WTC11 (cell line): ENCODE data around the gene CTNNA3. TPM values are rescaled to one million over a fixed set of nuclear protein-coding genes. Genes with fewer than 3 reads are reported as not detected.

Source experiments
- ATAC-seq: fragments of 200-7000 bp; cut with Tn5 transposase; 2 replicates; pipeline ENCODE4 v1.10.0; 2021; ENCODE audit warnings: mild to moderate bottlenecking, moderate library complexity
- CTCF ChIA-PET: fragments of 300-600 bp; sonication (Branson Sonifier 250); formaldehyde crosslinking; loops from one replicate; lab custom pipeline; 2021; ENCODE audit warnings: antibody characterized with exemption; lab: Charles Lee
- POLR2A ChIA-PET: fragments of 350-600 bp; sonication (Branson Sonifier 250); formaldehyde crosslinking; loops from one replicate; lab custom pipeline; 2021; ENCODE audit warnings: antibody characterized with exemption; lab: Charles Lee
- DNase-seq: peaks from one replicate; pipeline ENCODE4 v3.0.0; 2021; ENCODE audit warnings: low spot score
- H3K27ac Mint-ChIP-seq: 2 replicates; pipeline ENCODE4 v1.8.0; 2021; ENCODE audit warnings: mixed read lengths
- H3K27me3 Mint-ChIP-seq: 2 replicates; pipeline ENCODE4 v1.8.0; 2021; ENCODE audit warnings: low read depth, mild to moderate bottlenecking, moderate library complexity, mixed read lengths
- H3K36me3 Mint-ChIP-seq: 2 replicates; pipeline ENCODE4 v1.8.0; 2021; ENCODE audit warnings: mixed read lengths
- H3K4me1 Mint-ChIP-seq: 2 replicates; pipeline ENCODE4 v1.8.0; 2022; ENCODE audit warnings: mixed read lengths
- H3K4me3 Mint-ChIP-seq: 2 replicates; pipeline ENCODE4 v1.8.0; 2021; ENCODE audit warnings: mild to moderate bottlenecking, moderate library complexity, mixed read lengths
- H3K9me3 Mint-ChIP-seq: 2 replicates; pipeline ENCODE4 v1.8.0; 2021; ENCODE audit warnings: mixed read lengths
- EMX1 ChIP-seq: fragments of 250-450 bp; sonication (Bioruptor Pico); IDR thresholded peaks from 2 replicates; pipeline ENCODE4 v1.8.0; 2021; ENCODE audit warnings: mild to moderate bottlenecking
- GABPB1 ChIP-seq: sonication (generic); formaldehyde crosslinking; IDR thresholded peaks from 2 replicates; pipeline ENCODE4 v1.8.1; 2023; ENCODE audit warnings: mild to moderate bottlenecking, missing genetic modification reagents
- GTF2I ChIP-seq: fragments of 250-450 bp; sonication (Bioruptor Pico); conservative IDR thresholded peaks from 2 replicates; pipeline ENCODE4 v1.4.0; 2021; ENCODE audit warnings: mild to moderate bottlenecking
- HMGA2 ChIP-seq: fragments of 250-450 bp; sonication (Bioruptor Pico); IDR thresholded peaks from 2 replicates; pipeline ENCODE4 v1.4.0; 2021; ENCODE audit warnings: mild to moderate bottlenecking, moderate library complexity
- JUN ChIP-seq: sonication (generic); formaldehyde crosslinking; IDR thresholded peaks from 2 replicates; pipeline ENCODE4 v1.8.0; 2023; ENCODE audit warnings: mild to moderate bottlenecking, missing genetic modification reagents
- NFATC4 ChIP-seq: fragments of 250-450 bp; sonication (Bioruptor Pico); IDR thresholded peaks from 2 replicates; pipeline ENCODE4 v1.9.0; 2021; ENCODE audit warnings: mild to moderate bottlenecking
- NFE2L1 ChIP-seq: sonication (generic); formaldehyde crosslinking; IDR thresholded peaks from 2 replicates; pipeline ENCODE4 v1.8.1; 2023; ENCODE audit warnings: missing genetic modification reagents
- NFYB ChIP-seq: sonication (generic); formaldehyde crosslinking; conservative IDR thresholded peaks from 2 replicates; pipeline ENCODE4 v1.8.0; 2022; ENCODE audit warnings: low read depth, missing genetic modification reagents
- TCF7 ChIP-seq: sonication (generic); formaldehyde crosslinking; IDR thresholded peaks from 2 replicates; pipeline ENCODE4 v1.8.0; 2022; ENCODE audit warnings: mild to moderate bottlenecking, low read depth, missing genetic modification reagents, moderate library complexity
- ZNF121 ChIP-seq: sonication (generic); formaldehyde crosslinking; IDR thresholded peaks from 2 replicates; pipeline ENCODE4 v1.8.0; 2023; ENCODE audit warnings: missing genetic modification reagents
- ZNF219 ChIP-seq: sonication (generic); formaldehyde crosslinking; IDR thresholded peaks from 2 replicates; pipeline ENCODE4 v1.8.0; 2023; ENCODE audit warnings: missing genetic modification reagents, mild to moderate bottlenecking, borderline replicate concordance
- ZNF232 ChIP-seq: sonication (generic); formaldehyde crosslinking; IDR thresholded peaks from 2 replicates; pipeline ENCODE4 v1.8.0; 2022; ENCODE audit warnings: mild to moderate bottlenecking, missing genetic modification reagents
- ZNF416 ChIP-seq: fragments of 250-450 bp; sonication (Bioruptor Pico); IDR thresholded peaks from 2 replicates; pipeline ENCODE4 v1.9.0; 2021; ENCODE audit warnings: mild to moderate bottlenecking, inconsistent platforms
- total RNA-seq: library from RNA; stranded (reverse); gene quantifications from 3 replicates; pipeline ENCODE4 v1.2.3, GENCODE V29; 2021
- TF ChIP-seq, protein P1 (sequence below): sonication (generic); formaldehyde crosslinking; IDR thresholded peaks from 2 replicates; pipeline ENCODE4 v1.8.0; 2022; ENCODE audit warnings: mild to moderate bottlenecking, missing genetic modification reagents
- TF ChIP-seq, protein P2 (sequence below): sonication (generic); formaldehyde crosslinking; IDR thresholded peaks from 2 replicates; pipeline ENCODE4 v1.8.0; 2023; ENCODE audit warnings: mild to moderate bottlenecking, missing genetic modification reagents
- TF ChIP-seq, protein P3 (sequence below): sonication (generic); formaldehyde crosslinking; IDR thresholded peaks from 2 replicates; pipeline ENCODE4 v1.8.0; 2023; ENCODE audit warnings: missing genetic modification reagents
- TF ChIP-seq, protein P4 (sequence below): sonication (generic); formaldehyde crosslinking; IDR thresholded peaks from 2 replicates; pipeline ENCODE4 v1.8.1; 2023; ENCODE audit warnings: mild to moderate bottlenecking, missing genetic modification reagents
- TF ChIP-seq, protein P5 (sequence below): sonication (generic); formaldehyde crosslinking; IDR thresholded peaks from 2 replicates; pipeline ENCODE4 v1.8.1; 2023; ENCODE audit warnings: mild to moderate bottlenecking, missing genetic modification reagents, moderate library complexity
- TF ChIP-seq, protein P6 (sequence below): fragments of 250-450 bp; sonication (Bioruptor Pico); IDR thresholded peaks from 2 replicates; pipeline ENCODE4 v1.9.0; 2021; ENCODE audit warnings: mild to moderate bottlenecking, borderline replicate concordance

The CTNNA3 gene
- total RNA-seq, 1 experiment from 2014 or later = 6.1 TPM

DNA sequence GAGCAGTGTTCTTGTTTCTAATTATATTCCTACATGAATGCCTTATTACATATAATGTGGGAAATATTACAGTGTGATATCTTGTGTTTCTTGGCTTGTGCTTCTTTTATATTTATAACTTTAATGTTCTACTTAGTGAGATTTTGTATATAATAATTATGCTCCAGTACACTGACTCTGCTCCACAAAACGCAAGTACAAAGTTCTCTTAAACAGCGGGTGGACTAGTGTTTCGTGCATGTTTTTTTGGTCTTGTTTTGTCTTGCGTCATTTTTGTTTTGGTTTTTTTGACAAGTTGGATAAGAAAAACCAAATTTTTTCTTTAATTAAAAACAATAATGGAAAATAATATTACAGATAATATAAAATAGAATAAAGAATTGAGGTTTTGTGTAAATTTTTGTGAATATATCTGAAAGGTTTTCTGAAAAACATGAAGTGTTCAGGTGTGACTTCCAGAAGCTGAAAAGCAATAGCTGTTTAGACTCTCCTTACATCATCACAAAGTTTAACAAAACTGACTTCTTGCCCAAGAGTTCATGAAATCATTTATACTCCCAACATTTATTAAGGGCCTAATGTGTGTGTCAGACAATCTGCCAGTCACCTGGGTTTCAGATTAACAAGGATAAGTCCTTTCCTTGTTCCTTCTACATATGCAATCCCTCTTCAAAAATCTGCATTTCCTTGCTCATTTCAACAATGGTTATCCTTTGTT is 438.4 kb downstream of the CTNNA3 start:
- TF ChIP-seq, protein P1, sequence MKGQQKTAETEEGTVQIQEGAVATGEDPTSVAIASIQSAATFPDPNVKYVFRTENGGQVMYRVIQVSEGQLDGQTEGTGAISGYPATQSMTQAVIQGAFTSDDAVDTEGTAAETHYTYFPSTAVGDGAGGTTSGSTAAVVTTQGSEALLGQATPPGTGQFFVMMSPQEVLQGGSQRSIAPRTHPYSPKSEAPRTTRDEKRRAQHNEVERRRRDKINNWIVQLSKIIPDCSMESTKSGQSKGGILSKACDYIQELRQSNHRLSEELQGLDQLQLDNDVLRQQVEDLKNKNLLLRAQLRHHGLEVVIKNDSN (CRISPR knock-in tag) = no peak
- TF ChIP-seq HMGA2 (CRISPR knock-in tag) = peak; percentile 31; the same call in 1 of the 2 replicates
- ChIA-PET CTCF (no interaction called here), POLR2A (no interaction called here)
- no peak overlapping the region for H3K4me3 Mint-ChIP-seq
- H3K9me3 Mint-ChIP-seq = no peaks in the 10 kb centered on the region
- DNase-seq = no peak
- no peak overlapping the region for H3K27ac Mint-ChIP-seq
- H3K27me3 Mint-ChIP-seq = no peaks in the 10 kb centered on the region
- H3K36me3 Mint-ChIP-seq = no peaks in the 10 kb centered on the region
- peaks cover 18% of the 10 kb centered on the region for H3K4me1 Mint-ChIP-seq
- ATAC-seq = no peak

DNA sequence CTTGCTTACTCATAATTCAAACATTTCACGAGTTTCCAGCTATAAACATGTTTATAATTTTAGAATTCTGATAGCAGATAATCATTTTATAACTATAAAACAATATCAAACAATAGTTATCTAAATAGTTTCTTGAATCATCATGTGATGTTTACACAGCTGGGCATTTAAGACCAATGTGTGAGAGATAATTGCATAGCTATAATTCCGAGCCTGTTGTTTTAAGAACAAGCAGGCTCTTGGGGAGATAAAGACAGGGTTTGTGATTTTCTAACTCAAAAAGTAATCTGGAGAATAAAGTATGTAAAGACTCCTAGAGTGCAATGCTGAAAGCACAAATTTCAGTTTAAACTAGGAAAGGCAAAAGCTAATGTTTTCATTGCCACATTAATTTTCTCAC is 439.0 kb downstream of the CTNNA3 start:
- CTCF ChIA-PET = no interaction called here

DNA sequence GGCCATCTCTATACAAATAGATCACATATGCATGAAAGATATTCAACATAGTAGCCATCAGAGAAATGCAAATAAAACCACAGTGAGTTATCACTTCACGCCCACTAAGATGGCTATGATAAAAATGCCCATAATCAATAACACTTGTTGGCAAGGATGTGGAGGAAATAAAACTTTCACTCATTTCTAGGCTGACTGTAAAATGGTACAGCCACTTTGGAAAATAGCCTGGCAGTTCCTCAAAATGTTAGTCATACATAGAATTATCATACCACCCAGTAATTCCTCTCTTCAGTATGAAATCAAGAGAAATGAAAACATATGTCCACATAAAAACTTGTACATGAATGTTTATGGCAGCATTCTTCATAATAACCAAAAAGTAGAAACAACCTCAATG is 445.3 kb downstream of the CTNNA3 start:
- TF ChIP-seq NFE2L1 (CRISPR knock-in tag) (no peak), ZNF416 (CRISPR knock-in tag) (no peak), ZNF232 (CRISPR knock-in tag) (no peak), GABPB1 (no peak), ZNF219 (CRISPR knock-in tag) (no peak), EMX1 (CRISPR knock-in tag) (no peak), TCF7 (no peak)
- TF ChIP-seq, protein P2, sequence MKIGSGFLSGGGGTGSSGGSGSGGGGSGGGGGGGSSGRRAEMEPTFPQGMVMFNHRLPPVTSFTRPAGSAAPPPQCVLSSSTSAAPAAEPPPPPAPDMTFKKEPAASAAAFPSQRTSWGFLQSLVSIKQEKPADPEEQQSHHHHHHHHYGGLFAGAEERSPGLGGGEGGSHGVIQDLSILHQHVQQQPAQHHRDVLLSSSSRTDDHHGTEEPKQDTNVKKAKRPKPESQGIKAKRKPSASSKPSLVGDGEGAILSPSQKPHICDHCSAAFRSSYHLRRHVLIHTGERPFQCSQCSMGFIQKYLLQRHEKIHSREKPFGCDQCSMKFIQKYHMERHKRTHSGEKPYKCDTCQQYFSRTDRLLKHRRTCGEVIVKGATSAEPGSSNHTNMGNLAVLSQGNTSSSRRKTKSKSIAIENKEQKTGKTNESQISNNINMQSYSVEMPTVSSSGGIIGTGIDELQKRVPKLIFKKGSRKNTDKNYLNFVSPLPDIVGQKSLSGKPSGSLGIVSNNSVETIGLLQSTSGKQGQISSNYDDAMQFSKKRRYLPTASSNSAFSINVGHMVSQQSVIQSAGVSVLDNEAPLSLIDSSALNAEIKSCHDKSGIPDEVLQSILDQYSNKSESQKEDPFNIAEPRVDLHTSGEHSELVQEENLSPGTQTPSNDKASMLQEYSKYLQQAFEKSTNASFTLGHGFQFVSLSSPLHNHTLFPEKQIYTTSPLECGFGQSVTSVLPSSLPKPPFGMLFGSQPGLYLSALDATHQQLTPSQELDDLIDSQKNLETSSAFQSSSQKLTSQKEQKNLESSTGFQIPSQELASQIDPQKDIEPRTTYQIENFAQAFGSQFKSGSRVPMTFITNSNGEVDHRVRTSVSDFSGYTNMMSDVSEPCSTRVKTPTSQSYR (CRISPR knock-in tag) = no peak
- TF ChIP-seq, protein P3, sequence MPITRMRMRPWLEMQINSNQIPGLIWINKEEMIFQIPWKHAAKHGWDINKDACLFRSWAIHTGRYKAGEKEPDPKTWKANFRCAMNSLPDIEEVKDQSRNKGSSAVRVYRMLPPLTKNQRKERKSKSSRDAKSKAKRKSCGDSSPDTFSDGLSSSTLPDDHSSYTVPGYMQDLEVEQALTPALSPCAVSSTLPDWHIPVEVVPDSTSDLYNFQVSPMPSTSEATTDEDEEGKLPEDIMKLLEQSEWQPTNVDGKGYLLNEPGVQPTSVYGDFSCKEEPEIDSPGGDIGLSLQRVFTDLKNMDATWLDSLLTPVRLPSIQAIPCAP (CRISPR knock-in tag) = no peak
- TF ChIP-seq, protein P4, sequence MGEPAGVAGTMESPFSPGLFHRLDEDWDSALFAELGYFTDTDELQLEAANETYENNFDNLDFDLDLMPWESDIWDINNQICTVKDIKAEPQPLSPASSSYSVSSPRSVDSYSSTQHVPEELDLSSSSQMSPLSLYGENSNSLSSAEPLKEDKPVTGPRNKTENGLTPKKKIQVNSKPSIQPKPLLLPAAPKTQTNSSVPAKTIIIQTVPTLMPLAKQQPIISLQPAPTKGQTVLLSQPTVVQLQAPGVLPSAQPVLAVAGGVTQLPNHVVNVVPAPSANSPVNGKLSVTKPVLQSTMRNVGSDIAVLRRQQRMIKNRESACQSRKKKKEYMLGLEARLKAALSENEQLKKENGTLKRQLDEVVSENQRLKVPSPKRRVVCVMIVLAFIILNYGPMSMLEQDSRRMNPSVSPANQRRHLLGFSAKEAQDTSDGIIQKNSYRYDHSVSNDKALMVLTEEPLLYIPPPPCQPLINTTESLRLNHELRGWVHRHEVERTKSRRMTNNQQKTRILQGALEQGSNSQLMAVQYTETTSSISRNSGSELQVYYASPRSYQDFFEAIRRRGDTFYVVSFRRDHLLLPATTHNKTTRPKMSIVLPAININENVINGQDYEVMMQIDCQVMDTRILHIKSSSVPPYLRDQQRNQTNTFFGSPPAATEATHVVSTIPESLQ (CRISPR knock-in tag) = no peak
- DNase-seq (no peak), ATAC-seq (no peak)
- peaks cover 11% of the 10 kb centered on the region; the same call in 1 of the 2 replicates for H3K4me1 Mint-ChIP-seq
- H3K27me3 Mint-ChIP-seq = no peaks in the 10 kb centered on the region
- no peak overlapping the region for H3K4me3 Mint-ChIP-seq
- no peak overlapping the region for H3K27ac Mint-ChIP-seq
- H3K36me3 Mint-ChIP-seq = no peaks in the 10 kb centered on the region
- POLR2A ChIA-PET = no interaction called here
- peaks cover 5% of the 10 kb centered on the region for H3K9me3 Mint-ChIP-seq
- CTCF ChIA-PET = no interaction called here

More for the DNA sequence above, 439.0 kb downstream of the CTNNA3 start:
- no peak overlapping the region for H3K4me3 Mint-ChIP-seq
- no peaks in the 10 kb centered on the region for H3K27me3 Mint-ChIP-seq
- H3K9me3 Mint-ChIP-seq = no peaks in the 10 kb centered on the region
- no peak overlapping the region for H3K27ac Mint-ChIP-seq
- no peak for ATAC-seq
- POLR2A ChIA-PET = no interaction called here
- H3K4me1 Mint-ChIP-seq = peaks cover 15% of the 10 kb centered on the region; the same call in 1 of the 2 replicates
- no peak for DNase-seq
- TF ChIP-seq EMX1 (CRISPR knock-in tag) (no peak), ZNF121 (CRISPR knock-in tag) (no peak), JUN (CRISPR knock-in tag) (no peak), NFYB (no peak), NFATC4 (CRISPR knock-in tag) (no peak), GTF2I (no peak)
- TF ChIP-seq, protein P5, sequence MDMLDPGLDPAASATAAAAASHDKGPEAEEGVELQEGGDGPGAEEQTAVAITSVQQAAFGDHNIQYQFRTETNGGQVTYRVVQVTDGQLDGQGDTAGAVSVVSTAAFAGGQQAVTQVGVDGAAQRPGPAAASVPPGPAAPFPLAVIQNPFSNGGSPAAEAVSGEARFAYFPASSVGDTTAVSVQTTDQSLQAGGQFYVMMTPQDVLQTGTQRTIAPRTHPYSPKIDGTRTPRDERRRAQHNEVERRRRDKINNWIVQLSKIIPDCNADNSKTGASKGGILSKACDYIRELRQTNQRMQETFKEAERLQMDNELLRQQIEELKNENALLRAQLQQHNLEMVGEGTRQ (CRISPR knock-in tag) = no peak
- TF ChIP-seq, protein P6, sequence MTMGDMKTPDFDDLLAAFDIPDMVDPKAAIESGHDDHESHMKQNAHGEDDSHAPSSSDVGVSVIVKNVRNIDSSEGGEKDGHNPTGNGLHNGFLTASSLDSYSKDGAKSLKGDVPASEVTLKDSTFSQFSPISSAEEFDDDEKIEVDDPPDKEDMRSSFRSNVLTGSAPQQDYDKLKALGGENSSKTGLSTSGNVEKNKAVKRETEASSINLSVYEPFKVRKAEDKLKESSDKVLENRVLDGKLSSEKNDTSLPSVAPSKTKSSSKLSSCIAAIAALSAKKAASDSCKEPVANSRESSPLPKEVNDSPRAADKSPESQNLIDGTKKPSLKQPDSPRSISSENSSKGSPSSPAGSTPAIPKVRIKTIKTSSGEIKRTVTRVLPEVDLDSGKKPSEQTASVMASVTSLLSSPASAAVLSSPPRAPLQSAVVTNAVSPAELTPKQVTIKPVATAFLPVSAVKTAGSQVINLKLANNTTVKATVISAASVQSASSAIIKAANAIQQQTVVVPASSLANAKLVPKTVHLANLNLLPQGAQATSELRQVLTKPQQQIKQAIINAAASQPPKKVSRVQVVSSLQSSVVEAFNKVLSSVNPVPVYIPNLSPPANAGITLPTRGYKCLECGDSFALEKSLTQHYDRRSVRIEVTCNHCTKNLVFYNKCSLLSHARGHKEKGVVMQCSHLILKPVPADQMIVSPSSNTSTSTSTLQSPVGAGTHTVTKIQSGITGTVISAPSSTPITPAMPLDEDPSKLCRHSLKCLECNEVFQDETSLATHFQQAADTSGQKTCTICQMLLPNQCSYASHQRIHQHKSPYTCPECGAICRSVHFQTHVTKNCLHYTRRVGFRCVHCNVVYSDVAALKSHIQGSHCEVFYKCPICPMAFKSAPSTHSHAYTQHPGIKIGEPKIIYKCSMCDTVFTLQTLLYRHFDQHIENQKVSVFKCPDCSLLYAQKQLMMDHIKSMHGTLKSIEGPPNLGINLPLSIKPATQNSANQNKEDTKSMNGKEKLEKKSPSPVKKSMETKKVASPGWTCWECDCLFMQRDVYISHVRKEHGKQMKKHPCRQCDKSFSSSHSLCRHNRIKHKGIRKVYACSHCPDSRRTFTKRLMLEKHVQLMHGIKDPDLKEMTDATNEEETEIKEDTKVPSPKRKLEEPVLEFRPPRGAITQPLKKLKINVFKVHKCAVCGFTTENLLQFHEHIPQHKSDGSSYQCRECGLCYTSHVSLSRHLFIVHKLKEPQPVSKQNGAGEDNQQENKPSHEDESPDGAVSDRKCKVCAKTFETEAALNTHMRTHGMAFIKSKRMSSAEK (CRISPR knock-in tag) = no peak
- H3K36me3 Mint-ChIP-seq = no peaks in the 10 kb centered on the region
